GM19452 (cell line): ENCODE measurements around the gene CHEK2.
"Not testable (repeated sequence)": the region's sequence is repeated elsewhere in the genome, so short reads cannot be mapped to it uniquely, and the experiment has no call there.

ENCODE experiments used
- ATAC-seq: cut with Tn5 transposase; IDR thresholded peaks from one replicate; pipeline ENCODE4 v1.9.1; 2021; ENCODE audit not compliant: unreplicated experiment

CHEK2 gene

DNA sequence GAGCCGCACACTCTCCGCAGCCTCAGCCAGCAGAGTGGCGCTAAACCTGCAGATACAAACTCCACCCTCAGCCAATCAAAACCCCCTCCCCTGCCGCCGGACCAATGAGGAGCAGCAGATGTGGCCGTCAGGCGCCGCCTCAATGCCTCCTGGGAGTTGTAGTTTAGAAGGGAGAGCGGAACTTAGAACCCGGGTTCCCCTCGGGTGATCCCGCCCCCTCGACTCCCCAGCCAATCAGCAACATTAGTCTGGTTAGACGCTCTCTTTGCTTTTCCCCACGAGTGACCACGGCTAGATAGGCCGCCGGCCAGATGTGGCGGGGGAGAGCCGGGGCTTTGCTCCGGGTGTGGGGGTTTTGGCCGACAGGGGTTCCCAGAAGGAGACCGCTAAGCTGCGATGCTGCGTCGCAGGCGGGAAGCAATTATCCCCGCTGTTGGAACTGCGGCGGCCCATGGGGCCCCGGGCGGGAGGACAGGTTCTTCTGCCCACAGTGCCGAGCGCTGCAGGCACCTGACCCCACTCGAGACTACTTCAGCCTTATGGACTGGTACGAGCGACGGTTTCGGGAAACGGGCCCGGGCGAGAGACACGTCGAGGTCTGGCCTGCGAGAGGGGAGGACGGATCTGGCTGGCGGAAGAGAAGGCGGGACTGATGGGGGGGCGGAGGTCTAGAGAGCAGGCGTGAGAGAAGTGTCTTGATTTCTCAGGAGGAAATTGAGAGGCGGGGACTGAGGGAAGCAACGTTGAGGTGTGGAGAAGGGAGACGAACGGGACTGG lies at the start of gene CHEK2, which contains the start of gene HSCB:
CHEK2 (minus strand) TSS at position 36 of the 777 bp plus-strand sequence. CDS start 7,099 bp downstream, outside the sequence.
HSCB (plus strand) TSS at position 255 of the 777 bp plus-strand sequence; CDS start at position 312, 57 bp downstream.
- peak; percentile 88 for ATAC-seq

DNA sequence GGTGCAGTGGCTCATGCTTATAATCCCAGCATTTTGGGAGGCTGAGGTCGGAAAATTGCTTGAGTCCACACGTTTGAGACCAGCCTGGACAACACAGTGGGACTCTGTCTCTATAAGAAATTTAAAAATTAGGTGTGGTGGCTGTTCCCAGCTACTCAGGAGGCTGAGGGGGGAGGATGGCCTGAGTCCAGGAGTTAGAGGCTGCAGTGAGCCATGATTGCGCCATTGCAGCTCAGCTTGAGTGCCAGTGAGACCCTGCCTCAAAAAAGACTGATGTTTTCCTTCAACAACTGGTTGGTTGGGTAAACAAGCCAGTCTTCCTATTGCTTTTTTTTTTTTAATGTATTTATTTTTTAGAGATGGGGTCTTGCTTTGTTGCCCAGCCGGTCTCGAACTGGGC lies 49.5 kb upstream of the CHEK2 start:
- ATAC-seq = no peak

DNA sequence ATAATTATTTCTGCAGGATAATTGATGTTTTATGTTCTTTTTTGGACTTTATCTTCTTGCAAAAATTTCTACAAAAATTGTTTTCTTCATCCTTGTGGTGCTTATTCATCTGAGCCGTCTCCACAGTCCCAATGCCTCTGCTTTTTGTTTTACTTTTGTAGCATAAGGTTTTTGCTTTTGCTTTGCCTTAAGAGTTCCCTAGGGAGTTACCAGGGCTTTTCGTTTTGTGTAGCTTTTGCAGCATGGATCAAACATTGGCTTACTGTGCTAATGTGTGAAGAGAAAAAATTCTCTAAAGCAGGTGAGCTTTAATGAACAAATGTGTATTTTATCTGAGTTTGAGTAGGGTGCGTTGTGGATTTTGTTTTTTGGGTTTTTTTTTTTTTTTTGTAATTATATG lies 47.0 kb upstream of the CHEK2 start:
- ATAC-seq = no peak

DNA sequence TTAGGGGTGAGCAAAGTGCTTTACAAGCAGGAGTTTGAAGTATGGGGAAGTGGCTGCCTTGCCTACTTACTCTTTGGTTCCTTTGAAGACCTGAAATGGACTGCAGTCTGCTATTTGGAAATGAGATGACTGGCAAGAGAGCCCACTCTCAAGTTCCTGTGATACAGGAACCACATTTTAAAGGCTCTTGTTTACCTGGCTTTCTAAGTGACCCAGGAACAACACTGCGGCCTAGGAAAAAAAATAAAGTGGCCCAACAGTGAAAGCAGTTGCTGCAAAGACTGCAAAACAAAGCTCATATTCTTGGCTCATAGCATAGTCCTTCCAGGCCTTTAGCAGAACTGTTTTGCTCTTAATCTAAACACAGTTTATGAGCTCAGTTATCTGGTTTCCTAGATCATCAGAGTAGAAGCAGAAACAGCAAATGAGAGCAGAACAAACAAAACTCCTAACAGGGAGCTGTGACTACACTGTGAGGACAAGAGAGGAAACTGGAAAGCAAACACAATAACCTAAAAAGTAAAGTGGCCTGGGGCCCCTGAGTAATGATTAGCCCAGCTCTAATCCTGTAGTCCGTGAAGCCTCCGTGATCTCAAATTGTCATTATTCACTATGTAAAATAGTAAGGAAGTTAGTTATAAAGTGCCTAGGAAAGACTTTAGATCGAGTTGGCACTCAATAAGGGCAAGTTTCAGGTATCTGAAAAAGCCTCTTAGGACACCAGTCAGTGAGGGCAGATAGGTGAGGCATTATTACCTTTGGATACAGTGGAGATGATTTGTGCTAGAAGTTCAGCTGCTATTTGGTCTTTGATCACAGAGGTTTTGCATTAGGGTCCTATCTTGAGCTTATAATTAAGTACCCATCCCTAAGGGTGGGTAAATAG lies 42.4 kb upstream of the CHEK2 start:
- ATAC-seq = no peak

DNA sequence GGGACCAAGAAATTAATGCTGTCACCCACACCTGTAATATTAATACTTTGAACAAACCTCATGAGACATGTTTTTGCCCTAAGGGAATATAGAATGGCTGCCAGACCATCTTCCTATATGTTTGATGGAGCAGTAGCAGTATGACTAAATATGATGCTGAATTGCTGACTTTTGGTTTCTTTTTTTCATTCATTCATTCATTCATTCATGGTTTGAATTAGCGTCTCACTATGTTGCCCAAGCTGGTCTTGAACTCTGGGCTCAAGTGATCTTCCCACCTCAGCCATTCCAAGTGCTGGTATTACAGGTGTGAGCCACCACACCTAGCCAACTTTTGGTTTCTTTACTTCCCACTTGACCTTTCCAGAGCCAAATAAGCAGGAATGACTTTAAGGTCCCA lies 38.7 kb upstream of the CHEK2 start:
- no peak for ATAC-seq

DNA sequence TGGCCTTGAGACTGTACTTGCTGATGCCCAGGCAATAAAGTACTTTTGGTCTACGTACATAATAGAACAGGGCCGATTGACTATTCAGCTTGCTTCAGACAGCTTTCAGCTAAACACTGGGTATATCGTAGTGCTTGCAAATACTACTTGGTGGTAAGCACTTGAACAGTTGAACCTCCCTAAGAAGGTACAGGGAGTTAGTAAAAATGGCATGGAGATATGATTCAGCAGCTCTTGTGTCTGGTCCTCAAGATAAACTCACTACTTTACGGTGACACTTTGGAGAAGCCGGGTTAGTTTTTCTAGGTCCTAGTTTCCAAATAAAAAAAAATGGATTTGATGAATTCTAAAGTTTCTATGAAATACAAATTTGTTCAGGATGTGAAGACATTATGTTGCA lies 38.2 kb upstream of the CHEK2 start:
- no peak for ATAC-seq

DNA sequence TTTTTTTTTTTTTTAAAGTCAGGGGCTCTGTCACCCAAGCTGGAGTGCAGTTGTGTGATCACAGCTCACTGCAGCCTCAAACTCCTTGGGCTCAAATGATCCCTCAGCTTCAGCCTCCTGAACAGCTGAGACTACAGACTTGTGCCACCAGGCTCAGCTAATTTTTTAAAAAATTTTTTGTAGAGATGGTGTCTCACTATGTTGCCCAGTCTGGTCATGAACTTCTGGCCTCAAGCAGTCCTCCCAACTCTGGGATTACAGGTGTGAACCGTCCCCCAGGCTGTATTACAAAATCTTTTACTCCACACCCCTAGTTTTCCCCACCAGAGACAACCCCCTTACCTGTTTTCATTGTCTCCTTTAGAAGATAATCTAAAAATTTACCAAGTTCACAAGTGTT lies 32.8 kb upstream of the CHEK2 start:
- no peak for ATAC-seq

DNA sequence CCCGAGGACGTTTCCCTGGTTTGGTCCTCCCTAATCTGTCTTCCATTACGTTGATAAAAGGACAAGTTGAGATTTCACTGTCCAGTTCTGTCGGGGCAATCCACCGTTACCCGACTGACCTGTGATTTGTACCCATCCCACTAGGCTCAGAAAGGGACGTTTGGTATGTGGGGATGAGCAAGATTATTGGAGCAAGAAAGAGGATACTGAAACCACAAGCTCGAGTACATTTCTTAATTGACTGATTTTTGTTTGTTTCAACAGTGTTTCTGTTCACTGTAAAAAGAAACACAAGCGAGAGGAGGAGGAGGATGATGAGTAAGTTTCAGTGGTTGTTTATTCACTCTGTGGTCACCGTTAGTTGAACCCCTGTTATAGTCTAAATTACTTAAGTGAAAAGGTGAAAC lies 31.8 kb upstream of the CHEK2 start:
- peak; percentile 28 for ATAC-seq

DNA sequence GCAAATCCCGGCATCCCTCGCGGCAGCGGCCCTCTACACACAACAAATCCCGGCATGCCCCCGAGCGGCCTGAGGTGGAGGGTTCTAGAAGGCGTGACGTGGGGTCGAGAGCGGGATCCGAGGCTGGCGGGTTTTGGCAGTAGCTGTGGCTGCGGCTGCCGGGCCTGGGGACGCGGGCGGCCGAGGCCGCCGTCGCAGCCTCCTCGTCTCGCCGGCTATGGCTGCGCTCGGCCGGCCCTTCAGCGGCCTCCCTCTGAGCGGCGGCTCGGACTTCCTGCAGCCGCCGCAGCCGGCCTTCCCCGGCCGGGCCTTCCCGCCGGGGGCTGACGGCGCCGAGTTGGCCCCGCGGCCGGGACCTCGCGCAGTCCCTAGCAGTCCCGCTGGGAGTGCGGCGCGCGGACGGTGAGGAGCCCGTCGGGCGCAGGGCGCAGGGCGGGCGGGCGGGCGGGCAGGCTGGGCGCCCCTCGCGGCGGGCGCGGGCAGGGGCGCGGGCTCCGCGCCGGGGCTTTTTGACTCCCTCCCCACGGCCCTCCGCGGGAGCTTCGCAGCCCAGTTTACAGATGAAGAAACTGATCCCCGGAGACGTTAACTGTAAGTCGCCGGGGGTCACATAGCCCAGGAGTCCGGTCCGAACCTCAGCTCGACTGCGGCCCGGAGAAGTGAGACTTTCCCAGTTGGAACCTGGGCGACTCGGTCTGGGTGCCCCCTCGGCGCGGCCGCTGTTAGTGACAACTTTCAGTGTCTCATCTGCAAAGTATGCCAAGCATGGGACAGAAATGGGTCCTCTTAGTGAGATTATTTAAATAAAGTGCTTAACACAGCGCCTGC lies 31.2 kb upstream of the CHEK2 start, which contains the start of gene CCDC117:
CCDC117 (plus strand) TSS at position 63 of the 828 bp plus-strand sequence; CDS start at position 218, 155 bp downstream.
- ATAC-seq = peak; percentile 84

DNA sequence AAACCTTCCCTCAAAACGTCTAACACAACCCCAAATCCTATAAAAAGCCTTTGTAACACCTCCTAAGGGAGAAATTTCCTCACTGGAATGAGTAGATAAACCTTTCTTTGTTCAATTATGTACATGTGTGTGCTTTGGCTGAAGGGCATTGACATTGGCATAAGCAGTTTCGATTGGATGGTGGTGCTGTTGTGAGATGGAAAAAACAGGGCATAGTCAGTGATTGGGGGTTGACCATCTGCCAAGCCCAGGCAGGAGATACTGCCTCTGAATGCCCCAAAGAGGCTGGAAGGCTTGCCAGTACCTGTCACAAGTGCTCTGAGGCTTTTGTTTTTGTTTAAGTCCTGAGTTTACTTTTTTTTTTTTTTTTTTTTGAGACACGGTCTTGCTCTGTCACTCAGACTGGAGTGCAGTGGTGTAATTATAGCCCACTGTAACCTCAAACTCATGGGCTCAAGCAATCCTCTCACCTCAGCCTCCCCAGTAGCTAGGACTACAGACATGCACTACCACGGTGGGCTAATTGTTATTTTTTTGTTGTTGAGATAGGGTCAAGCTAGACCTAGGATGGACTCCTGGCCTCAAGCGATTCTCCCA lies 29.7 kb upstream of the CHEK2 start:
- ATAC-seq = no peak

DNA sequence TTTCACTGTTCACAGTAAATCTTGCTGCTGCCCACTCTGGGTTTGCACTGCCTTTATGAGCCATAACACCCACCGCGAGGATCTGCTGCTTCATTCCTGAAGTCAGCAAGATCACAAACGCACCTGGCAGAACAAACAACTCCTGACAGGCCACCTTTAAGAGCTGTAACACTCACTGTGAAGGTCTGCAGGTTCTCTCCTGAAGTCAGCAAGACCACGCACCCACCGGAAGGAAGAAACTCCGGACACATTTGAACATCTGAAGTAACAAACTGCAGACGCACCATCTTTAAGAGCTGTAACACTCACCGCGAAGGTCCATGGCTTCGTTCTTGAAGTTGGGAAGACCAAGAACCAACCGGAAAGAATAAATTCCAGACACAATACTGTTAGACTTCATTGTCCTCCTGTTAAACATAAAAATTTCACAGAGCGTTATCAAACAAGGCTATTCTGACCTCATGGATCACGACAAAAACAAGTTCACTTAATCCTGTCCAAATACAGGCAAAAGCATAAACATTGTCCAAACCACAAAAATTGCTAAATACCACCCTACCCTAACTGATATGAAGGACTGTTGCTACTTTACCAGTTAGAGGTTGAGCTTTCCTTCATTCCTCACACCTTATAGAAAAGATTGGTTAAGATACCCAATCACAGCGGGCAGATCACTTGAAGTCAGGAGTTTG lies 27.9 kb upstream of the CHEK2 start:
- ATAC-seq = no peak

DNA sequence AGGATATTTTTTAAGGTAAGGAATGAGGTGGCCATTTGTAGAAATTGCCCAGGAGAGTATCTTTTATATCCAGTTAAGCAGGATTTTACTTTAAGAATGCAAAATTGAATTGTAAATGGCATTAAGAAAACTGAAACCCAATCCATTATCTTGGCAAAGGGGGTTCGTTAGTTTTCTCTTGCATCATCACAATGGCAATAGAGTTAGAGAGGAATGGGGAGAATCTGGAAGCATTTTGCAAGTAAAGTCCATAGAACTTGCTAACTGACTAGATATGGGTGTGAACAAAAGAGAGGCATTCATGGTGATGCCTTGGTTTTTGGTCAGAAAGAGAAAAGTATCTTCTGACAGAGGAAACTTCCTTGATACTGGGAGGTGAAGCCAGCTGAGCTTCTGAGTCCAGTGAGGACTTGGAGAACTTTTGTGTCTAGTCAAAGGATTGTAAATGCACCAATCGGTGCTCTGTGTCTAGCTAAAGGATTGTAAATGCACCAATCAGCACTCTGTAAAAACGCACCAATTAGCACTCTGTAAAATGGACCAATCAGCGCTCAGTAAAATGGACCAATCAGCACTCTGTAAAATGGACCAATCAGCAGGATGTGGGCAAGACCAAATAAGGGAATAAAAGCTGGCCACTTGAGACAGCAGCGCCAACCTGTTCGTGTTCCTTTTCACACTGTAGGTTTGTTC lies 27.2 kb upstream of the CHEK2 start:
- no peak for ATAC-seq

DNA sequence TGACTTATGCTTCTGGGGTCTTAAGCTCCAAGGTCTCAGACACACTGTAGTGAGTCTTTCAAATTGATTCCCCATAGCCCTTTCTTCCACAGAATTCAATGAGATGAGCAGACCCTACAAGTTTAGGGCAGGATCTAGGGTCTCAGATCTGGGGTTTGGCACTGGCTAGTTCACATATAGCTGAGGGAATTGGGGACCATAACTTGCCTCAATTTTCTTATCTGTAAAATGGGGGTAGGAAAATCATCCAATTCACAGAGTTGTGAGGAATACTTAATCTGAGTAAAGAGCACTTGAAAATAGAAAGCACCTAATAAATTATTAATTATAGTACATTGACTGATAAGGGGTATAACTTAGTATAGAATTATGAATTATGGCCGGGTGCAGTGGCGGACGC lies 25.0 kb upstream of the CHEK2 start:
- no peak for ATAC-seq

DNA sequence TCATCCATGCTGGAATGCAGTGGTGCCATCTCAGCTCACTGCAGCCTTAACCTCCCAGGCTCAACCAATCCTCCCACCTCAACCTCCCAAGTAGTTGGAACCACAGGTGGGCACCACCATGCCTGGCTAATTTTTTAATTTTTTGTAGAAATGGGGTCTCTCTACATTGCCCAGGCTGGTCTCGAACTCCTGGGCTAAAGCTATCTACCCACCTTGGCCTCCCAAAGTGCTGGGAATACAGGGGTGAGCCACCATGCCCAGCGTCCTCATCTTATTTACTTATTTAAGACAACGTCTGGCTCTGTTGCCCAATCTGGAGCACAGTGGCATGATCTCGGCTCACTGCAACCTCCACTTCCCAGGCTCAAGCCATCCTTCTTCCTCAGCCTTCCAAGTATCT lies 20.4 kb upstream of the CHEK2 start:
- ATAC-seq = not testable (repeated sequence)

DNA sequence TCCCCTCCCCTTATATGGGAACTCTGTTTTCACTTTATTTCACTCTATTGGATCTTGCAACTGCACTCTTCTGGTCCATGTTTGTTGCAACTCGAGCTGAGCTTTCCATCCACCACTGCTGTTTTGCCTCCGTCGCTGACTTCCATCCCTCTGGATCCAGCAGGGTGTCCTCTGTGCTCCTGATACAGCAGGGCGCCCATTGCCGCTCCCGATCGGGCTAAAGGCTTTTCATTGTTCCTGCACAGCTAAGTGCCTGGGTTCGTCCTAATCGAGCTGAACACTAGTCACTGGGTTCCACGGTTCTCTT lies 19.8 kb upstream of the CHEK2 start:
- ATAC-seq = no peak

DNA sequence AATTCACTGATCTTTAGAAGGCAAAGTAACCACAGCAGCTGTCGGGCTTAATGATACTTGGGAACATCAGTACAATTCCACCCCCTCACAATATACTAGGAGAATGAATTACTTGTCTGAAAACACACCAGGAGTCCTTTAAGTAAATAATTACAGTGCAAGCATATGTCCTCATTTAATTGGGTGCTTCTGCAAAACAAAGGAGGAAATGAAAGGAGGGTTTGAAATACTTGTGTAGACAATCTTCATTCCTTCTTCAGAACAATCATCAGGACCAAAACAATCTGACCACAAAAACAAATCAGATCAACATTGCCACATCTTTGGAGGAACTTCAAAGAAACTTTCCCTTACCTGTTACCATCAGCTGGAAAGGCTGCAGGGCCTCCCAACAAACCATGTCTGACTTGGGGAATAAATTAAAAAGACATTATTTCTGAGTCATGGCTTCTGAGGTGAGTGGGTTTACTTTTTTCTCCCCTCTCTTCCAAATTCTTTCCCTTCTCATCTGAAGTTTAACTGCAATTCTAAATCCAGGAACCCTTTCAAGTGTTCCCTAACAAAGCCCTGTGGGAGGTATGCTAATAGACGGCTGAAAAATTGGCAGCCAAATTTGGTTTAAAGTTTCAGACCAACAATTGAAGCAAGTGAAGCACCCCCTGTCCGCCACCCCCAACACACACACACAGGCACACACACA lies 18.4 kb upstream of the CHEK2 start:
- ATAC-seq = no peak

DNA sequence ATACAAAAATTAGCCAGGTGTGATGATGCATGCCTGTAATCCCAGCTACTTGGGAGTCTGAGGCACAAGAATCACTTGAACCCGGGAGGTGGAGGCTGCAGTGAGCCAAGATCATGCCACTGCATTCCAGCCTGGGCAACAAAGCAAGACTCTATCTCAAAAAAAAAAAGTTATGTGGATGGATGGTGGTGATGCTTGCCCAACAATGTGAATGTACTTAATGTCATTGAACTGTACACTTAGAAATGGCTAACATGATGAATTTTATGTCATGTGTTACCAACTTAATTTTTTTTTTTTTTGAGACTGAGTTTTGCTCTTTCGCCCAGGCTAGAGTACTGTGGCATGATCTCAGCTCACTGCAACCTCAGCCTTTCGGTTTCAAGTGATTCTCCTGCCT lies 12.9 kb upstream of the CHEK2 start:
- ATAC-seq = not testable (repeated sequence)

DNA sequence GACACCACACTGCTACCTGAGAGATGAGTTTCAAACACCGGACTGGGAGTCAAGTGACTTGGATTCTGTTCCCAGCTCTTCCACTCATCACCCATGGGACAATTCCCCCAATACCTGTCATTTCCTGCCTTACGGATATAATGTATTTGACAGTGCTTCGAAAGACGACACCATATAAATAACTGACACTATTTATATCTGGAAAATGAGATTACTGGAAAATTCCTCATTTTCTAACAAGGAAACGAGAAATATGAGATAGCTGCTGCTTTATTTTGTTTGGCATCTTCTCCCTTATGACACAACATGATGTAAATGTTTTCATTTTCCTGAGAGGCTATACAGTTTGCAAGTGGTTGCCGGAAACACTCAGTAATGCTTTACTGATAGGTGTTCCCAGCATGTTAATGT lies 8.9 kb upstream of the CHEK2 start:
- no peak for ATAC-seq

DNA sequence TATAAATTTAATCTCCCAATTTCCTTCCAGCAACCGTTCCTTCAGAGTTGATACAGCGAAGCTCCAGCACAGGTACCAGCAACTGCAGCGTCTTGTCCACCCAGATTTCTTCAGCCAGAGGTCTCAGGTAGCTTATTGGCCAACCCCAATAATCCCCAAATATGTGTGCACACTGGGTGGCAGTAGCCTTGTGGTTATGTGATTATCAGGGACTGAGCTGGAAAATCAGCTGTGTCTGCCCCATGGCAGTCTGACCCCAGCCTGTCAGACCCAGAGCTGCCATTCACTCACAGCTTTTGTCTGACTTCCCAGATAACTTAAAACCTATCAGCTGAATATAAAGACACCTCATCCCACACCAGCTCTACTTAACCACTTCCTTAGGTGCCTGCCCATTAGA lies 2.2 kb upstream of the CHEK2 start:
- no peak for ATAC-seq
